CD4-positive, alpha-beta T cell treated with Interleukin-17A for 4 hours (primary cell): Measurements from ENCODE around the gene C12orf57.
"Not testable (repeated sequence)": the region's sequence is repeated elsewhere in the genome, so short reads cannot be mapped to it uniquely, and the experiment has no call there.

Experiments
- DNase-seq: peaks from one replicate; pipeline ENCODE4 v3.0.0-alpha.2; 2020; ENCODE audit warnings: mixed read lengths

C12orf57 gene

GRCh38 chr12:6943722-6944380 lies at the start of gene C12orf57, which contains the start of gene RNU7-1:
C12orf57 (plus strand) TSS chr12:6944022; CDS start chr12:6944122, 100 bp downstream.
RNU7-1 (plus strand) TSS chr12:6943816.
- peak; percentile 67 for DNase-seq

GRCh38 chr12:6894321-6894720 lies 49.5 kb upstream of the C12orf57 start:
- no peak for DNase-seq

- no peak for DNase-seq
These were observed 46.9 kb upstream of the C12orf57 start for GRCh38 chr12:6896846-6897435.

GRCh38 chr12:6899427-6899826 lies 44.4 kb upstream of the C12orf57 start:
- DNase-seq: no peak

GRCh38 chr12:6899837-6900519 lies 43.8 kb upstream of the C12orf57 start:
- DNase-seq: no peak

GRCh38 chr12:6902448-6902847 lies 41.4 kb upstream of the C12orf57 start:
- DNase-seq: no peak

- no peak for DNase-seq
These were observed 40.1 kb upstream of the C12orf57 start for GRCh38 chr12:6903722-6904121.

GRCh38 chr12:6904280-6905276 lies 39.2 kb upstream of the C12orf57 start, which contains the start of gene LRRC23:
LRRC23 (plus strand) TSS chr12:6904822; CDS start chr12:6905634, 812 bp downstream.
- DNase-seq: peak; percentile 99

GRCh38 chr12:6905414-6906040 lies 38.3 kb upstream of the C12orf57 start:
- no peak for DNase-seq

- not testable (repeated sequence) for DNase-seq
These were observed 35.7 kb upstream of the C12orf57 start for GRCh38 chr12:6908141-6908540.

GRCh38 chr12:6909421-6910145 lies 34.2 kb upstream of the C12orf57 start:
- DNase-seq: no peak

GRCh38 chr12:6912164-6912935 lies 31.5 kb upstream of the C12orf57 start:
- DNase-seq: no peak

- peak; percentile 92 for DNase-seq
These were observed 29.4 kb upstream of the C12orf57 start, which contains the start of gene ENO2 for GRCh38 chr12:6914246-6914946. ENO2 (plus strand) TSS chr12:6914580; CDS start chr12:6915833, 1,253 bp downstream.

- peak; percentile 28 for DNase-seq
These were observed 28.7 kb upstream of the C12orf57 start for GRCh38 chr12:6914947-6915788.

GRCh38 chr12:6915789-6916285 lies 28.0 kb upstream of the C12orf57 start:
- no peak for DNase-seq

GRCh38 chr12:6916426-6917200 lies 27.2 kb upstream of the C12orf57 start:
- no peak for DNase-seq

- DNase-seq: no peak
These were observed 26.2 kb upstream of the C12orf57 start for GRCh38 chr12:6917491-6918231.
